Head of caudate nucleus (tissue), 42 donors: ENCODE results near the gene RPLP2.

Source experiments
- DNase-seq, 42 donors: peaks; one replicate each; pipeline versions ENCODE4 v3.0.0 to v3.0.0-alpha.2; 2020 to 2021; ENCODE audit warnings: mixed read lengths in 7 of 42
- intact Hi-C: fragments of 100-400 bp; cut with DNase I; formaldehyde crosslinking; loops from one replicate; pipeline ENCODE4 v1.15.0; 2022

RPLP2 gene

GRCh38 chr11:852762-853161, 43.0 kb downstream of the RPLP2 start:
- intact Hi-C loops: loop anchor here (10.0 kb wide), 1 partner anchor 202 kb away; no protein-coding TSS in a partner anchor
- DNase-seq: no peak

DNA sequence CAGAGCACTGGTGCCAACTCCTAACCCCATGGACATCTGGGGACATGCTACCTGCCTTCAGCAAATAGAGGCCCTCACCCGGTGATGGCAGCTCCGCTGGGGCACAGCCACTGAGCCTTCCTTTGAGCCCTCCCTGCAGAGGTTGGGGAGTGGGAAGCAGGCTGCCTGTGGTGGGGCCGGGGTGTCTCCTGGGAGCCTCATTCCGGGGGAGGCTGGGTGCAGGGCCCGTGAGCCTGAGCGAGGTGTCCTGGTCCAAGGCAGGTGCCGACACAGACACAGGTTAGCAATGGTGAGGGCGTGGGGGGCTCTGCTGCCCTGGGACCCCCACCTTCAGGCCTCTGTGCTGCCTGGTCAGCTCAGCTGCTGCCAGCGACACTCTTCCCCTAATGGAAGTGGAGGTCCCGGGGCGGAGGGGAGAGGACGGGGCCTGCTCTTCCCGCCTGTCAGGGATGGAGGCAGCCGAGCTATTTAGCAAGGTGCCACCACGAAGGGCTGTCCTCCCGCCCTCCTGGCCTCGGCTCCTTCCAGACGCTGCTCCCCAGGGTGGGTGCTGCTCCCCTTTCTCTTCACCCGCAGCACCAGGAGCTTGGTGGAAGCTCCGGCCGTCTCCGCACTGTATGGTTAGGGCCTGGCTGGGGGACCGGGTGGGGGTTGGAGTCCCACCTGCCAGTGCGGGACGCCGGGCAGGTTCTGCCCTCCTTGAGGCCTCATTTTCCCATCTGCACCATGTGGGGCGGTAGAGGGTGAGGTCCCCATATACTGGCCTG, 44.1 kb downstream of the RPLP2 start:
- intact Hi-C loops: loop anchor here (10.0 kb wide), 1 partner anchor 201 kb away; no protein-coding TSS in a partner anchor
- no peak for DNase-seq

DNA sequence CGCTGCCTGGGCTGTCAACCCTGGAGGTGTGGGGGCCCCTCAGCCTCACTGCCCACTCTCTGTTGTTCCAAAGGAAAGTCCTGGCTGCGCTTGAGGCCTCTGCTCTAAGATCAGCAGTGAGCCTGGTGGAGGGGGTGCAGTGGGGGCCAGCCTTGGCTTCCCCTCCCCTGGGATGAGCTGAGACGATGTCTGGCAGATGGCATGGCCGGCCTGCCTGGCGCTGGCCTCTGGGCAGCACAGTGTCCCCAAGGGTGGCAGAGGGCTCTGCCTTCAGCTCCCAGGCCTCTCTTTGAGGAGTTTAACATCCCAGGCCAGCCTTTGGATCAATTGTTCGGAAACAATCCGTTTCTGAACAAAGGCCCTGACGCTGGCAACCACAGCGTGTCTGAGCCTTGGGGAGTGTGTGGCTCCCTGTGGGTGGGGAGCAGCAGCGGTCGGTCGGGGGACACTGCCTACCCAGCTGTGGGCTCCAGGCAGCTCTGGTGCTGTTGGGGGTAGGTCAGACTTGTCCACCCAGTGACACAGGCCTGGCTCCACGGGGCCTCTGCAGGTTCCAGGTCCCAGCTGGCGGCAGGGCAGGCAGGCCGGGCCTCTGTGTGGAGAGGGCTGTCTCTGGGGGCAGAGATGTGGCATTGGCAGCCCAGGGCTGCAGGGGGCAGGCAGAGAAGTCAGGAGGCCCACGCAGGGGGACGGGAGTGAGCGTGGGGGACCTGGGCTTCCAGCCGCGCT, 45.0 kb downstream of the RPLP2 start:
- DNase-seq: no peak
- intact Hi-C loops: loop anchor here (10.0 kb wide), 1 partner anchor 200 kb away; no protein-coding TSS in a partner anchor

GRCh38 chr11:855330-855674, 45.5 kb downstream of the RPLP2 start:
- intact Hi-C loops: loop anchor here (10.0 kb wide), 1 partner anchor 199 kb away; no protein-coding TSS in a partner anchor
- DNase-seq: no peak

GRCh38 chr11:855796-856195, 46.0 kb downstream of the RPLP2 start:
- intact Hi-C loops: loop anchor here (10.0 kb wide), 1 partner anchor 199 kb away; no protein-coding TSS in a partner anchor

DNA sequence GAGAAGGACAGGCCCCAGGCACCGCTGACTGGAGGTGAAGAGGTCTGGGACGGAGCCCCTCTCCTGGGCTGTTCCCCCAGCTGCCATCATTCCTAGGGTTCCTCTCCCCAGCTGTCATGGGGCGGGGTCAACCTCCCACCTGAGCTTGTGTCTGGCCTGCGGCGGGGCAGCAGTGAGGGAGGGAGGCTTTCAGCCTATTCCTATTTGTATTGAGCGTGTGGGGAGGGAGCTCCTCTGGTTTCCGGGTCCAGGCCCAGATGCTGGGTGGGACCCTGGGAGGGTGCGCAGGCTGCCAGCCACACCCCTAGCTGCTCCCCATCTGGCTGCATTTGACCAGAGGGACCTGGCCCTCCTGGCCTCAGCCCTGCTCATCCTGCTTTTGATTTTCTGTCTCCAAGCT, 46.6 kb downstream of the RPLP2 start:
- intact Hi-C loops: loop anchor here (10.0 kb wide), 1 partner anchor 198 kb away; no protein-coding TSS in a partner anchor
- no peak for DNase-seq

More at GRCh38 chr11:855796-856195, 46.0 kb downstream of the RPLP2 start:
- DNase-seq: no peak

- intact Hi-C loops: loop anchor here (10.0 kb wide), 1 partner anchor 197 kb away; no protein-coding TSS in a partner anchor
- peak in 9 of 42 donors; percentile 27 to 61 (median 33) for DNase-seq
Measured at GRCh38 chr11:858053-858761, 48.4 kb downstream of the RPLP2 start.

- intact Hi-C loops: loop anchor here (10.0 kb wide), 1 partner anchor 196 kb away; no protein-coding TSS in a partner anchor
- peak in 5 of 42 donors; percentile 21 to 63 (median 42) for DNase-seq
Measured at GRCh38 chr11:858762-859339, 49.1 kb downstream of the RPLP2 start.

DNA sequence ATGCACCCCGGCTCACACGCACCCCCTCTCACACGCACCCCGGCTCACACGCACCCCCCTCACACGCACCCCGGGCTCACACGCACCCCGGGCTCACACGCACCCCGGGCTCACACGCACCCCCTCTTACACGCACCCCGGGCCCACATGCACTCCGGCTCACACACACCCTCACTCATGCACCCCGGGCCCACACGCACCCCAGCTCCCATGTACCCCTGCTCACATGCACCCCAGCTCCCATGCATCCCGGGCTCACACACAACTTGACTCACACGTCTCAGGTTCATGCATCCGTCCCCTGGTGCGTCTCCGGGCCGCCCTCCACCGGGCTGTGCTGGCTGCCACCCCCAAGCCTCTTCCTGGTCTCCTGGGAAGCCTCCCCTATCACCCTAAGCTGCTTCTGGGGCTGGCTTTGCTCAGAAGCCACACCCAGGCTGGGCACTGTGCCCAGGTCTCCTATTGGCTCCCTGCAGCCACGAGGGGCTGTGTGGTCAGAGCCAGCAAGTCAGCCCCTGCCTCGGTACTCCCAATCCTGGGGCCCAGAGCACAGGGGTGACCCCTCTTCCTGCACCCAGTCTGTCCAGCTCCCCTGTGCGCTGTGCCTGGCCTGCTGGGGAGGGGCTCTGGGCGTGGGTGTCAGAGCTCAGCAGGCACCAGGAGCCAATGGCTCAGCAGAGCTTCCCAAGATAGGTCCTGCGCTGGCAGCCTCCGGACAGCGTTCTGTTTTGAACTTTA, 49.8 kb downstream of the RPLP2 start:
- intact Hi-C loops: loop anchor here (10.0 kb wide), 1 partner anchor 195 kb away; no protein-coding TSS in a partner anchor
- peak in 40 of 42 donors; percentile 33 to 89 (median 65) for DNase-seq

DNA sequence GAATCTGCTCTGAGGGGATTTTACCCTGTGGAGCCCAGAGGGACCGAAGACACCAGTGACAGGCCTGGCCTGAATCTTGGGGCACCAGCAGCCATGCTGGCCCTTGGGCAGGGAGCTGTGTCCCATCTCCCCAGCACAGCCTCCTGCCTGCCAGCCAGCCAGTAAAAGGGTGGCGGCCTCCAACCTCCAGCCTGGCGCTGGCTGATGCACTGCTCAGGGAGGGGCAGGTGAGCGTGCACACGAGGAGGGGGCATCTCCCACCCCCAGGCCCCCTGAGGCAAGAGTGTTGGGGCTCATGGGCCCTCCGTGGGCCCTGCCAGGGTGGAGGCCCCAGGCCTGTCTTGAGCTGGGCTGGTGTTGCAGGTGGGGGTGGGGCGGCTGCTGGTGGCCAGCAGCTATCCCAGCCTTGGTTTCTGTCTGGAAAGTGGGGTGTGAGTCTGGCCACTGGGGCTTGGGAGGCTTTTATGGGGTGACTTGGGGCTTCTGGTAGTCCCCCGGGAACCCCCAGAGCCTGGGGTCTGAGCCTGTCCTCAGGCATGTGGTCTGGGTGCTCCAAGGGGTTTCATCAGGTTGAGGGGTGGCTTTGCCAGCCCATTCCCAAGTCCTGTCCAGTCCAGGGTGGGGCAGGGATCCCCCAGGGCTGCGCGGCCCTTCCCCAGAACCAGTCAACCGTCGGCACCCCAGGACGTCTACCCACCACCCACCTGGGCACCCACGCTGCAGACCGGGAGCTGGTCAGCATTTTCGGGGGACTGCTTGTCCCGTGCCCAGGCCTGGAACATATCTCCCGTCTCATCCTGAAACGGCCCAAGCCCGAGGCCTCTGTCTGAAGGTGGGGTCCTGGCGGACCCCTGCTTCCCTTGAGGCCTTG, 50.7 kb downstream of the RPLP2 start:
- no peak for DNase-seq
- intact Hi-C loops: no loop called here

DNA sequence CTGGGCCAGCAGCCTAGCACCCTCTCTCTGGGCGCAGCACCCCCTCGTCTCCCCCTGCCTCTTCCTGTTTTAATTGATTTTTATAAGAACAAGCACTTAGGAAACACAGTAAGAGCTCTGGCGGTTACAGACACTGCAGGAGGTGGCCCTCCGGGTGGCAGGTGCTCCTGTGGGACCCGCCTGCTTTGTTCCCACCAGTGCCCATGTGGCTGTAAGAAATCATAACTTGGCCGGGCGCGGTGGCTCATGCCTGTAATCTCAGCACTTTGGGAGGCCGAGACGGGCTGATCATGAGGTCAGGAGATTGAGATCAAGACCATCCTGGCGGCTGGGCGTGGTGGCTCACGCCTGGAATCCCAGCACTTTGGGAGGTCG, 51.3 kb downstream of the RPLP2 start:
- no peak for DNase-seq
- intact Hi-C loops: no loop called here

DNA sequence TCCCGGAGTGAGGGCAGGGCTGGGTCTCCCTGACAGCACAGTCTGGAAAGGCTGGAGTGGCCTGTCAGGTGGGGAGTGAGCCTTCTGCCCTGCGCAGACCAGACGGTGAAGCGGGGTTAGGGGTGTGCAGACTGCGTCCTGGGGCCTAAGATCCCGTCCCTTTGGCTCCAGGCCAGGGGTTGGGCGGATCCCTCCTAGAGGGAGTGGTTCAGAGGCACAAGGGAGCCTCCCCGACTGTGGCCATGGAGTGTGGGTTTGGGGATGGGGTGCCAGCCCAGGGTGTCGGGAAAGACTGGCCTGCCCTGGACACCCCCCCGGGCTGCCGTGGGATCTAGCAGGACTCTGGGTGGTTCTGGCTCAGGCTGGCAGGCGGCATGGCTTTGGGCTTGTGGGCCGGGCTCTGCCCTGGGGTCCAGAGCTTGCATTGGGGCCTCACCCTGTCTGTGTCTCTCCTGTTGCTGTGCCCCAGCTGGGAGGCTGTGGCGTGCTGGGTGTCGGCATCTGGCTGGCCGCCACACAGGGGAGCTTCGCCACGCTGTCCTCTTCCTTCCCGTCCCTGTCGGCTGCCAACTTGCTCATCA, 52.4 kb downstream of the RPLP2 start:
- intact Hi-C loops: no loop called here
- DNase-seq: no peak
